Measurements from ENCODE around the gene PDE2A.

- TF ChIP-seq POLR2A (IDR thresholded peaks at IDR 0.05) (no peak), CTCF (IDR thresholded peaks at IDR 0.05) (no peak)
Measured at GRCh38 chr11:72696866-72697700, 22.9 kb upstream of the PDE2A start.

Data from uterus (tissue), 2 donors.